BE2C (cell line): ENCODE measurements around the gene PAXIP1.

Experiments
- DNase-seq: peaks from one replicate; pipeline ENCODE4 v3.0.0-alpha.2; 2020
- H3K27me3 ChIP-seq: fragments of 250-450 bp; sonication (Bioruptor Pico); 2 replicates; pipeline ENCODE4 v1.5.1; 2020; ENCODE audit warnings: mild to moderate bottlenecking
- H3K36me3 ChIP-seq: fragments of 250-450 bp; sonication (Bioruptor Pico); 2 replicates; pipeline ENCODE4 v1.5.1; 2020; ENCODE audit warnings: mild to moderate bottlenecking
- H3K4me1 ChIP-seq: fragments of 250-450 bp; sonication (Bioruptor Pico); 2 replicates; pipeline ENCODE4 v1.5.1; 2020
- H3K4me3 ChIP-seq: 2 replicates; pipeline ENCODE4 v1.5.1; 2011; ENCODE audit warnings: low read depth, low read length
- H3K9me3 ChIP-seq: fragments of 250-450 bp; sonication (Bioruptor Pico); 2 replicates; pipeline ENCODE4 v1.5.1; 2020
- TF ChIP-seq, protein P1 (sequence below): IDR thresholded peaks from 2 replicates; pipeline ENCODE4 v1.5.1; 2012; ENCODE audit warnings: mild to moderate bottlenecking, low read depth, low read length

The PAXIP1 gene

DNA sequence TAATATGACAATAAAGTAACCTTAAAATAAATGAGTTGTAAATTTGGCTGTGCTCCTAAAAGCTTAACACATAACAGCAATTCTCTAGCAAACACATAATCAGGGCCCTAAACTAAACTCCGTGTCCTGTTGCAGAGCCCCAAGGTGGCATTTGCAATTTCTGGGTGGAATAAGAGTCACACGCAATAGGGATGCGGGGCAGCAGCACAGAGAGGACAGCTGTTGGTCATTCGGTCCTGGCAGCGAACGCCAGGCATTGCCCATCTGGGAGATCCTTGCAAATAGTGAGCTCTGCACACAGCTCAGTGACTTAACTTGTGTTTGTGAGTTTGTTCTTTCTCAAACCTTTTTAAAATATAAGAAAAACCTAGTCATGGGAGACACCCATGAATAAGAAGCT is 25.7 kb downstream of the PAXIP1 start:
- no peak overlapping the region for H3K4me3 ChIP-seq
- TF ChIP-seq, protein P1, sequence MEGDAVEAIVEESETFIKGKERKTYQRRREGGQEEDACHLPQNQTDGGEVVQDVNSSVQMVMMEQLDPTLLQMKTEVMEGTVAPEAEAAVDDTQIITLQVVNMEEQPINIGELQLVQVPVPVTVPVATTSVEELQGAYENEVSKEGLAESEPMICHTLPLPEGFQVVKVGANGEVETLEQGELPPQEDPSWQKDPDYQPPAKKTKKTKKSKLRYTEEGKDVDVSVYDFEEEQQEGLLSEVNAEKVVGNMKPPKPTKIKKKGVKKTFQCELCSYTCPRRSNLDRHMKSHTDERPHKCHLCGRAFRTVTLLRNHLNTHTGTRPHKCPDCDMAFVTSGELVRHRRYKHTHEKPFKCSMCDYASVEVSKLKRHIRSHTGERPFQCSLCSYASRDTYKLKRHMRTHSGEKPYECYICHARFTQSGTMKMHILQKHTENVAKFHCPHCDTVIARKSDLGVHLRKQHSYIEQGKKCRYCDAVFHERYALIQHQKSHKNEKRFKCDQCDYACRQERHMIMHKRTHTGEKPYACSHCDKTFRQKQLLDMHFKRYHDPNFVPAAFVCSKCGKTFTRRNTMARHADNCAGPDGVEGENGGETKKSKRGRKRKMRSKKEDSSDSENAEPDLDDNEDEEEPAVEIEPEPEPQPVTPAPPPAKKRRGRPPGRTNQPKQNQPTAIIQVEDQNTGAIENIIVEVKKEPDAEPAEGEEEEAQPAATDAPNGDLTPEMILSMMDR, result no peak
- H3K36me3 ChIP-seq, result peaks cover 47% of the 10 kb centered on the region
- no peaks in the 10 kb centered on the region for H3K9me3 ChIP-seq
- no peaks in the 10 kb centered on the region for H3K4me1 ChIP-seq
- no peaks in the 10 kb centered on the region for H3K27me3 ChIP-seq
- DNase-seq, result no peak

DNA sequence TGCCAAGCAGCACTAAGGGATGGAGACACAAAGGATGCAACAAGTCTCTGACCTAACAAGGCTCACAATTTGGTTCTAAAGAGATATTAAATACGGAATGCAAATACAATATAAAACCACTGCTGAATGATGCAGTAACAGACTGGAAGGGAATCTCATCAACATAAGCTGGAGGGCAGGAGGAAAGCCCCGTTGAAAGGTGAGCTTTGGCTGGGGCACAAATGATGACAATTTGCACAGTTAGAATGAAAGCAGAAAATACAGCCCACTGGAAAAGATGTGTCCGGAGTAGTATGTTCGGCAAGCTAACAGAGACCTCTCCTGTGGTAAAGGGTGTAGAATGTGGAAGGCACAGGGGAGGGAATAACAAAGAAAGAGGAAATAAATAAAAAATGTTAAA is 26.1 kb downstream of the PAXIP1 start:
- H3K36me3 ChIP-seq, result peaks cover 46% of the 10 kb centered on the region
- H3K4me1 ChIP-seq, result no peaks in the 10 kb centered on the region
- no peaks in the 10 kb centered on the region for H3K9me3 ChIP-seq

DNA sequence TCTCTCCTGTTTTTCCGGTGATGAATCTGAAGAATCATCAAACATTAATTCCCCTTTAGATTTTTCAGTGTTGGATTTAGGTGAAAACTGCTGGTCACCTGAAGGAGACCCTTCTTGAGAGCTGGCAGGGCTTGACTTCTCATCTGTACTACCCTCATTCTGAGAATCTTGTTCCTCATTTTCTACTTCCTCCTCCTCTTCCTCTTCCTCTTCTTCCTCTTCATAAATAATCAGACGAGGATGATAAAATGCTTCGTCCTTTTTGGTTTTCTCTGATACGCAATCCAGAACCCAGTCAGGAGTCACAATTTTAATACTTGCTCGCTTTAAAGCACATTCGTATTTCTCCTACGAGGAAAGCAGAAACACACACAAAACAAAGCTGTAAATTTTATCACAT is 26.9 kb downstream of the PAXIP1 start:
- Histone ChIP-seq H3K4me3 (no peak overlapping the region), H3K36me3 (peaks cover 53% of the 10 kb centered on the region), H3K9me3 (no peaks in the 10 kb centered on the region), H3K27me3 (no peaks in the 10 kb centered on the region), H3K4me1 (no peaks in the 10 kb centered on the region)
- TF ChIP-seq, protein P1, result no peak
- no peak for DNase-seq

More for the DNA sequence above, 26.1 kb downstream of the PAXIP1 start:
- Histone ChIP-seq H3K27me3 (no peaks in the 10 kb centered on the region), H3K4me3 (no peak overlapping the region)
- TF ChIP-seq, protein P1, result no peak
- DNase-seq, result no peak

DNA sequence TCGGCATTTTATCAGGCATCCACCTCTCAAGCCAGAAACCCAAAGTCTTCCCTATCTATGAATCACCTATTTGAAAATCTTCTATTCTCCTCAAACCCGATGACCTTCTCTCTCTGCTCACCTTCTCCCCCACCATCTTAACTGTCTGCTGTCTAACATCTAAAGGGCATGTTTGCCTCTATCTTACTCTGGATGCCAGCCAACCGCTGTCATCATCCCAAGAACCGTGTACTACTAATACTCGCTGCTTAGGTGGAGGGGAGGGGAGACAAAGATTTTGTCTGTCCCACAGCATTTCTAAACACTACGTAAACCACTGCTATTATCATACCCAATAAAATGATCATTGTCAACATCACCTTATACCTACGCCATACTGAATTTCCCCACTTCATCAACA is 29.5 kb downstream of the PAXIP1 start:
- no peak overlapping the region for H3K4me3 ChIP-seq
- peaks cover 63% of the 10 kb centered on the region for H3K36me3 ChIP-seq
- H3K27me3 ChIP-seq, result no peaks in the 10 kb centered on the region
- H3K9me3 ChIP-seq, result no peaks in the 10 kb centered on the region
- no peak for DNase-seq
- H3K4me1 ChIP-seq, result peaks cover 4% of the 10 kb centered on the region
- TF ChIP-seq, protein P1, result no peak

DNA sequence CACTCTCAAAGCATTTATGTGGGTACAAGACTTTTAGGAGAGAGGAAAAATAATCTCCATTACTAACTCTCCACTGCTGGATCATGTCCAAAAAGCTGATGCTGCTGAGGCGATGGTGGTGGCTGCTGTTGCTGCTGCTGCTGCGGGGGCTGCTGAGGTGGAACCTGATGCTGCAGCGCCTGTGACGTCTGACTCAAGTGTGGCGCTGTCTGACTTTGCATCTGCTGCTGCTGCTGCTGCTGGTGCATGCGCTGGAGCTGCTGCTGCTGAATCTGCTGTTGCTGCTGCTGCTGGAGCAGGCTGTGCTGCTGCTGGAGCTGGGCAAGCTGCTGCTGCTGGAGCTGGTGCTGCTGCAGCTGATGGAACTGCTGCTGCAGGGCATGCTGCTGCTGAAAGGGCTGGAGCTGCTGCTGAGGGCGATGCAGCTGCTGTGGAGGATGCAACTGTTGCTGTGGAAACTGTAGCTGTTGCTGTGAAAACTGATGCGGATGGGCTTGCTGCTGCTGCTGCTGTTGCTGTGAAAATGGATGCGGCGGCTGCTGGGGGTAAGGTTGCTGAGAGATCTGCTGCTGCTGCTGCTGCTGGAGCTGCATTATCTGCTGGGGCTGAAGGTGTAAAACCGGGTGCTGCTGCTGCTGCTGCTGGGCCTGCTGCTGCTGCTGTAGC is 34.5 kb downstream of the PAXIP1 start:
- Histone ChIP-seq H3K4me3 (no peak overlapping the region), H3K9me3 (no peaks in the 10 kb centered on the region), H3K36me3 (peaks cover 70% of the 10 kb centered on the region), H3K4me1 (peaks cover 5% of the 10 kb centered on the region), H3K27me3 (no peaks in the 10 kb centered on the region)
- peak; percentile 45 for DNase-seq
- TF ChIP-seq, protein P1, result no peak

DNA sequence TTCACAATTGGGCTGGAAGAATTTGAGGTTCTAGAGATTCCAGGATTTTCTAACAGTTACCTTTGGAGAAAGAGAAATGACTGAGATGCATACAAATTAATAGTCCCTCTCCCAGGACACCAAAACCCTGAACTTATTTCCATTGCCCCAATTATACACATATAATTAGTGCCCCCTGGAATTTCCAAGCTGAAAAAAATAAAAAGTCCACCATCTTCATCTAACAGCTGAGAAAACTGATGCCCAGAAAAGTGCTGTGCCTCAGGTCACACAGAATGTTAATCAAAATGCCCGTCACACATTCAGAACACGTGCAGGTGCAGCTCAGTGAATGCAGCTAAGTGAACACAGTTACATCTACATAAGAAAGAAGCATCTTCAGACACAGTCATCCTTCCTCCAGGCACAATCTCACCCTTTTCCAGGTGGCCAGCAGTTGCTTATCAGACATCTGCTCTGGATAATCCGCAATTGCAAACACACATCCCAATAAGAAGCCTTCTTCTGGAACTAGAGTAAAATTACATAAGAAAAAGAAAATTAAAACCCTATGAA is 35.4 kb downstream of the PAXIP1 start:
- TF ChIP-seq, protein P1, result no peak
- Histone ChIP-seq H3K4me3 (no peak overlapping the region), H3K9me3 (no peaks in the 10 kb centered on the region), H3K36me3 (peaks cover 68% of the 10 kb centered on the region), H3K4me1 (peaks cover 5% of the 10 kb centered on the region), H3K27me3 (no peaks in the 10 kb centered on the region)
- no peak for DNase-seq
